HPDE6-E6E7 (cell line): ENCODE results near the gene KDR.

Experiments used
- DNase-seq: peaks from one replicate; pipeline ENCODE4 v3.0.0; 2011; ENCODE audit warnings: missing footprints; ENCODE audit errors: extremely low spot score

The KDR gene

GRCh38 chr4:55123791-55124190 lies 1.6 kb downstream of the KDR start:
- DNase-seq = no peak

- DNase-seq = no peak
Measured at GRCh38 chr4:55122235-55122634, 3.2 kb downstream of the KDR start.

GRCh38 chr4:55121246-55121645 lies 4.1 kb downstream of the KDR start:
- DNase-seq = no peak

- no peak for DNase-seq
Measured at GRCh38 chr4:55118397-55118796, 7.0 kb downstream of the KDR start.

- DNase-seq = no peak
Measured at GRCh38 chr4:55117511-55117910, 7.9 kb downstream of the KDR start.

- DNase-seq = no peak
Measured at GRCh38 chr4:55116450-55116849, 8.9 kb downstream of the KDR start.

GRCh38 chr4:55111601-55112000 lies 13.8 kb downstream of the KDR start:
- no peak for DNase-seq

GRCh38 chr4:55110131-55110530 lies 15.3 kb downstream of the KDR start:
- DNase-seq = no peak

GRCh38 chr4:55107054-55107453 lies 18.3 kb downstream of the KDR start:
- no peak for DNase-seq

- DNase-seq = no peak
Measured at GRCh38 chr4:55103224-55103623, 22.2 kb downstream of the KDR start.

GRCh38 chr4:55099816-55100215 lies 25.6 kb downstream of the KDR start:
- no peak for DNase-seq

- no peak for DNase-seq
Measured at GRCh38 chr4:55098456-55099204, 26.8 kb downstream of the KDR start.

- DNase-seq = no peak
Measured at GRCh38 chr4:55096619-55097018, 28.8 kb downstream of the KDR start.

GRCh38 chr4:55096045-55096444 lies 29.4 kb downstream of the KDR start:
- DNase-seq = no peak

- DNase-seq = no peak
Measured at GRCh38 chr4:55092504-55092903, 32.9 kb downstream of the KDR start.

- no peak for DNase-seq
Measured at GRCh38 chr4:55089916-55090315, 35.5 kb downstream of the KDR start.

- no peak for DNase-seq
Measured at GRCh38 chr4:55087913-55088260, 37.5 kb downstream of the KDR start.

- DNase-seq = no peak
Measured at GRCh38 chr4:55087009-55087912, 38.1 kb downstream of the KDR start.

GRCh38 chr4:55086578-55086977 lies 38.8 kb downstream of the KDR start:
- no peak for DNase-seq

- DNase-seq = no peak
Measured at GRCh38 chr4:55083735-55084134, 41.7 kb downstream of the KDR start.

GRCh38 chr4:55082756-55083155 lies 42.6 kb downstream of the KDR start:
- DNase-seq = no peak

GRCh38 chr4:55080174-55080865 lies 45.1 kb downstream of the KDR start:
- no peak for DNase-seq
